ENCODE measurements around the gene LRRC8B.

DNA sequence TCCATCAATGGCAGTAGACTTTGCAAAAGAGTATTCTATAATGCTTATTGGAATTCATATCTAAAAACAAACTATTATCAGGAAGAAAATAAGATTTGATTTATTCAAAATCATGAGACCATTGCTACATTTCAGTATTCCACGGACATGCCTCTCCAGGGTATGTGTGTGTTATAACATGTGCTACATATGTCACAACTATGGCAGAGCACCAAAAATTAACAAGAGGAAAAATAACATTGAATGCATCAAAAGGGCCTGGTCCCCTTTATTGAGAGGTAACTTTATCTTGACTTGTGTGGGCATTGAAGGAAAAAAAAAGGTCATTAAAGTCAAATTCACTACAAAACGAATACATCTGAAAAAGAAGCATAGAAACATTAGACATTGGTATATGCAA is 22.6 kb upstream of the LRRC8B start:
- TF ChIP-seq, protein P1, sequence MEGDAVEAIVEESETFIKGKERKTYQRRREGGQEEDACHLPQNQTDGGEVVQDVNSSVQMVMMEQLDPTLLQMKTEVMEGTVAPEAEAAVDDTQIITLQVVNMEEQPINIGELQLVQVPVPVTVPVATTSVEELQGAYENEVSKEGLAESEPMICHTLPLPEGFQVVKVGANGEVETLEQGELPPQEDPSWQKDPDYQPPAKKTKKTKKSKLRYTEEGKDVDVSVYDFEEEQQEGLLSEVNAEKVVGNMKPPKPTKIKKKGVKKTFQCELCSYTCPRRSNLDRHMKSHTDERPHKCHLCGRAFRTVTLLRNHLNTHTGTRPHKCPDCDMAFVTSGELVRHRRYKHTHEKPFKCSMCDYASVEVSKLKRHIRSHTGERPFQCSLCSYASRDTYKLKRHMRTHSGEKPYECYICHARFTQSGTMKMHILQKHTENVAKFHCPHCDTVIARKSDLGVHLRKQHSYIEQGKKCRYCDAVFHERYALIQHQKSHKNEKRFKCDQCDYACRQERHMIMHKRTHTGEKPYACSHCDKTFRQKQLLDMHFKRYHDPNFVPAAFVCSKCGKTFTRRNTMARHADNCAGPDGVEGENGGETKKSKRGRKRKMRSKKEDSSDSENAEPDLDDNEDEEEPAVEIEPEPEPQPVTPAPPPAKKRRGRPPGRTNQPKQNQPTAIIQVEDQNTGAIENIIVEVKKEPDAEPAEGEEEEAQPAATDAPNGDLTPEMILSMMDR (conservative IDR thresholded peaks at IDR 0.05; ENCODE audit: low read length), result no peak
- no peak for TF ChIP-seq EZH2phosphoT487 (IDR thresholded peaks at IDR 0.05; ENCODE audit: borderline replicate concordance, low read depth, low read length)

All from OCI-LY7 (cell line).